ENCODE data around the gene TMPRSS4. TPM values are rescaled to one million over a fixed set of nuclear protein-coding genes. Genes with fewer than 3 reads are reported as not detected.

Gene TMPRSS4
- total and polyA plus RNA-seq, 9 of the 15 experiments (the other 6 are each of a cell fraction or from before 2014, with no cell fraction given) = 4.0 to 10.0 (median 5.6) TPM

DNA sequence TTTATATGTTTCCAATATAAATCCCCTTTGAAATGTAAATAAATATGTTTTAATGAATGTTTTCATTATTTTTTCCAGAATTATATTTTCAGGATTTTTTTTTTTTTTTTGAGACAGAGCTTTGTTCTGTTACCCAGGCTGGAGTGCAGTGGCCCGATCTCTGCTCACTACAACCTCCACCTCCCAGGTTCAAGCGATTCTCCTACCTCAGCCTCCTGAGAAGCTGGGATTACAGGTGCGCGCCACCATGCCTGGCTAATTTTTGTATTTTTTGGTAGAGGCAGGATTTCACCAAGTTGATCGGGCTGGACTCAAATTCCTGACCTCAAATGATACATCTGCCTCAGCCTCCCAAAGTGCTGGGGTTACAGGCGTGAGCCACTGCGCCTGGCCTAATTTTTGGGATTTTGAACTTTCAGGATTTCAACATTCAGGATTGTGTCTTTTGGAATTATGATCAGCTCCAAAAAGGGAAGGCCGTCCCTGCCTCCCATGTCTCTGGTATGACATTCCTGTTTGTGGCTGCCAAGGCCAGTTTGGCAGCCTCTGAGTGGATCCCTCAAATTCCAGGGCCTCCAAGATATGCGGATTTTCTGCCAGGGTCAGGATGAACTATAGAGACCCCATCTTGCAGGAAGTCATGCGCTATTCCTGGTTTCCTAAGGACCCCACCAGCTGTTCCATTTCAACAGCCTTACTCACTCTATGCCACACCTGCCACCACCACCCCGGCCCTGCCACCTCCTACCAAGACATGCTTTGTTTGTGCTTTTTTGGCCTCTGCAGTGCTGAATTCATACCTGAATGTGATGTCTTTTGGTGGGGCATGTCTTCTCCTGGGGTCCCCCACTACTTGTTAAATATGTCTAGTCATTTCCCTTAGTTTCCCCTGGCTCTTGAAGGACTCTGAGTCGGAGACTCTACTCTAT is 21.9 kb upstream of the TMPRSS4 start (continued):
- TF ChIP-seq ZNF436 (CRISPR knock-in tag; IDR thresholded peaks at IDR 0.05) (no peak), KDM5B (IDR thresholded peaks at IDR 0.05; ENCODE audit: insufficient replicate concordance, low read depth, low read length) (no peak), TAF9B (IDR thresholded peaks at IDR 0.05; ENCODE audit: partially characterized antibody) (no peak), ZBED1 (IDR thresholded peaks at IDR 0.05) (no peak), U2AF1 (optimal IDR thresholded peaks at IDR 0.05; ENCODE audit: low read depth, low read length) (no peak), TCF7 (IDR thresholded peaks at IDR 0.05; ENCODE audit: borderline replicate concordance) (no peak), CBFB (CRISPR knock-in tag; IDR thresholded peaks at IDR 0.05) (no peak), TEAD4 (IDR thresholded peaks at IDR 0.05; ENCODE audit: low read length) (no peak), TEAD4 (CRISPR knock-in tag; IDR thresholded peaks at IDR 0.05; ENCODE audit: borderline replicate concordance) (no peak), ADNP (tag; IDR thresholded peaks at IDR 0.05) (no peak), JUNB (CRISPR knock-in tag; conservative IDR thresholded peaks at IDR 0.05) (no peak), ZBTB7A (IDR thresholded peaks at IDR 0.05; ENCODE audit: borderline replicate concordance, control insufficient read depth, low read depth, low read length) (no peak), POLR2A (conservative IDR thresholded peaks at IDR 0.05) (no peak)
- TF ChIP-seq, protein P1, sequence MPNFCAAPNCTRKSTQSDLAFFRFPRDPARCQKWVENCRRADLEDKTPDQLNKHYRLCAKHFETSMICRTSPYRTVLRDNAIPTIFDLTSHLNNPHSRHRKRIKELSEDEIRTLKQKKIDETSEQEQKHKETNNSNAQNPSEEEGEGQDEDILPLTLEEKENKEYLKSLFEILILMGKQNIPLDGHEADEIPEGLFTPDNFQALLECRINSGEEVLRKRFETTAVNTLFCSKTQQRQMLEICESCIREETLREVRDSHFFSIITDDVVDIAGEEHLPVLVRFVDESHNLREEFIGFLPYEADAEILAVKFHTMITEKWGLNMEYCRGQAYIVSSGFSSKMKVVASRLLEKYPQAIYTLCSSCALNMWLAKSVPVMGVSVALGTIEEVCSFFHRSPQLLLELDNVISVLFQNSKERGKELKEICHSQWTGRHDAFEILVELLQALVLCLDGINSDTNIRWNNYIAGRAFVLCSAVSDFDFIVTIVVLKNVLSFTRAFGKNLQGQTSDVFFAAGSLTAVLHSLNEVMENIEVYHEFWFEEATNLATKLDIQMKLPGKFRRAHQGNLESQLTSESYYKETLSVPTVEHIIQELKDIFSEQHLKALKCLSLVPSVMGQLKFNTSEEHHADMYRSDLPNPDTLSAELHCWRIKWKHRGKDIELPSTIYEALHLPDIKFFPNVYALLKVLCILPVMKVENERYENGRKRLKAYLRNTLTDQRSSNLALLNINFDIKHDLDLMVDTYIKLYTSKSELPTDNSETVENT (CRISPR knock-in tag; IDR thresholded peaks at IDR 0.05) = no peak
